Left ventricle myocardium inferior (tissue), 1 donor: Measurements from ENCODE around the gene RFC1. TPM values are rescaled to one million over a fixed set of nuclear protein-coding genes. Genes with fewer than 3 reads are reported as not detected.

Experiments used
- DNase-seq: peaks from one replicate; pipeline ENCODE4 v3.0.0-alpha.2; 2020
- H3K27ac ChIP-seq: fragments of 200-600 bp; replicated peaks from 2 replicates; pipeline ENCODE4 v1.8.0; 2021
- H3K27me3 ChIP-seq: fragments of 200-600 bp; 2 replicates; pipeline ENCODE4 v1.8.0; 2021; ENCODE audit warnings: low read depth
- H3K36me3 ChIP-seq: fragments of 200-600 bp; 2 replicates; pipeline ENCODE4 v1.8.0; 2021
- H3K4me1 ChIP-seq: fragments of 200-600 bp; 2 replicates; pipeline ENCODE4 v1.8.0; 2021
- H3K4me3 ChIP-seq: fragments of 200-600 bp; 2 replicates; pipeline ENCODE4 v1.8.0; 2021; ENCODE audit warnings: mild to moderate bottlenecking, moderate library complexity
- H3K9me3 ChIP-seq: fragments of 200-600 bp; replicated peaks from 2 replicates; pipeline ENCODE4 v1.8.0; 2021
- CTCF ChIP-seq: fragments of 200-600 bp; IDR thresholded peaks from 2 replicates; pipeline ENCODE4 v1.8.0; 2021; ENCODE audit warnings: antibody characterized with exemption, mild to moderate bottlenecking, borderline replicate concordance
- intact Hi-C: fragments of 100-400 bp; cut with micrococcal nuclease; formaldehyde crosslinking; loops from one replicate; pipeline ENCODE4 v1.11.0; 2022
- total RNA-seq: library from RNA; stranded (reverse); fragmentation: NEBNext Ultra II Directional; extraction: Animal tissue kit (Norgen Biotek cat#: 25700); gene quantifications from one replicate; pipeline ENCODE4 v1.2.1, GENCODE V29; 2021
- donor health status: DM: no; HTN: yes; CAD: no; lungs with severe emphysema.

The RFC1 gene
- total RNA-seq, 1 donor from 2014 or later, result 22.0 TPM

- Histone ChIP-seq H3K9me3 (no peaks in the 10 kb centered on the region), H3K4me3 (no peak overlapping the region), H3K27me3 (no peaks in the 10 kb centered on the region), H3K36me3 (peaks cover 90% of the 10 kb centered on the region), H3K4me1 (no peaks in the 10 kb centered on the region), H3K27ac (no peak overlapping the region)
- TF ChIP-seq CTCF, result no peak
- intact Hi-C loops, result no loop called here
- DNase-seq, result no peak
Observed at GRCh38 chr4:39274503-39274902, 91.7 kb downstream of the RFC1 start.

GRCh38 chr4:39263895-39264294 is 102.3 kb downstream of the RFC1 start:
- Histone ChIP-seq H3K27me3 (no peaks in the 10 kb centered on the region), H3K4me3 (no peak overlapping the region), H3K4me1 (no peaks in the 10 kb centered on the region), H3K27ac (no peak overlapping the region), H3K36me3 (peaks cover 38% of the 10 kb centered on the region), H3K9me3 (no peaks in the 10 kb centered on the region)
- intact Hi-C loops, result no loop called here
- DNase-seq, result no peak
- TF ChIP-seq CTCF, result no peak

GRCh38 chr4:39259571-39260330 is 106.4 kb downstream of the RFC1 start:
- H3K36me3 ChIP-seq, result peaks cover 31% of the 10 kb centered on the region
- no peaks in the 10 kb centered on the region for H3K9me3 ChIP-seq
- no peak overlapping the region for H3K27ac ChIP-seq
- H3K4me3 ChIP-seq, result no peak overlapping the region
- TF ChIP-seq CTCF, result no peak
- no peaks in the 10 kb centered on the region for H3K4me1 ChIP-seq
- no peak for DNase-seq
- H3K27me3 ChIP-seq, result no peaks in the 10 kb centered on the region
- intact Hi-C loops, result no loop called here

- no peak for TF ChIP-seq CTCF
- Histone ChIP-seq H3K9me3 (no peaks in the 10 kb centered on the region), H3K36me3 (peaks cover 31% of the 10 kb centered on the region), H3K4me3 (no peak overlapping the region), H3K4me1 (no peaks in the 10 kb centered on the region), H3K27me3 (no peaks in the 10 kb centered on the region), H3K27ac (no peak overlapping the region)
- DNase-seq, result no peak
- intact Hi-C loops, result no loop called here
Observed at GRCh38 chr4:39256436-39256835, 109.7 kb downstream of the RFC1 start.

GRCh38 chr4:39255871-39256270 is 110.3 kb downstream of the RFC1 start:
- no peaks in the 10 kb centered on the region for H3K4me1 ChIP-seq
- no peaks in the 10 kb centered on the region for H3K9me3 ChIP-seq
- peaks cover 31% of the 10 kb centered on the region for H3K36me3 ChIP-seq
- H3K4me3 ChIP-seq, result no peak overlapping the region
- DNase-seq, result no peak
- TF ChIP-seq CTCF, result no peak
- no peaks in the 10 kb centered on the region for H3K27me3 ChIP-seq
- intact Hi-C loops, result no loop called here
- H3K27ac ChIP-seq, result no peak overlapping the region
